ENCODE measurements around the gene RIMBP2.

- TF ChIP-seq CTCF (optimal IDR thresholded peaks at IDR 0.05 in 1 of 3, IDR thresholded peaks at IDR 0.05 in 1 of 3, conservative IDR thresholded peaks at IDR 0.05 in 1 of 3; ENCODE audit: extremely low read depth in 1 of 3, insufficient read depth in 2 of 3, low read length in 3 of 3) (no peak), EZH2 (IDR thresholded peaks at IDR 0.05; ENCODE audit: low read length) (no peak)
These were observed 139.7 kb downstream of the RIMBP2 start for GRCh38 chr12:130576371-130576816.
